ENCODE data around the gene CCDC86. TPM values are rescaled to one million over a fixed set of nuclear protein-coding genes. Genes with fewer than 3 reads are reported as not detected.

Gene CCDC86
- polyA plus RNA-seq, 1 donor: 18.0 TPM

DNA sequence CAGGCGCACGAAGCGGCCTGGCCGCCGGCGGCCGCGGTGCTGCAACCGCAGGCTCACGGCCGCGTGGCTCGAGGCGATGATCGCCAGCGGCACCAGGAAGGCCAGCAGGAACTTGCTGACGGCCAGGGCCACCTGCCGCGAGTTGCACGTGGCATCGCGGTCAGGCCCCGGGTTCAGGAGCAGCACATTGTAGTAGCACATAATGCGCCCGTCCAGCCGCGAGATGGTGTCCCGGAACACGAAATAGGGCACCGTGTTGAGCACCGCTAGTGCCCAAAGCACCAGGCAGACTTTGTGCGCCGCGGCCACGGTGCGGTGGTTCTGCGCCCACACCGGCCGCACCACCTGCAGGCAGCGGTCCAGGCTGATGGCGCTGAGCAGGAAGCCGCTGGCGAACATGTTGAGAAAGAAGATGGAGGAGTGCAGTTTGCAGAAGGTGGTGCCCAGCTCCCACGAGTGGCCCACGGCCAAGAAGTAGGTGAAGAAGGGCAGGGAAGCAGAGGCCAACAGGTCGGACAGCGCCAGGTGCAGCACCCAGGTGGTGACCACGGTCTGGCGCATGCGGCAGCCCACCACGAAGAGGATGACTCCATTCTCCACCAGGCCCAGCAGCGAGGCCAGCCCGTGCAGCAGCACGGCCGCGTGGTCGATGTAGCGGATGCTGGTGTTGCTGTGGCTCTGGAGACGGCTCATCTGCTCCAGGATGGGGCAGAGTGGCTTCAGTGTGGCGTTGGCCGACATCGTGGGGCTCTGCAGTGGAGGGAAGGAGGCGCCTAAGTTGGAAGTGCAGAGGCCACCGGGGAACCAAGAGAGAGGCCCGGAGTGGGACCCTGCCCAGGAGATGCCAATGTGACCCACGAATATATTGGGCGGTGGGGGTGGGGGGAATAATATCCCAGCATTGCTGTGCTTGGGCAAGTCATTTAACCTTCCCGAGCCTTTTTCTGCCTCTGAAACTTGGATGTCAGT, 11.4 kb downstream of the CCDC86 start:
- no peak for DNase-seq (ENCODE audit: low read depth)

DNA sequence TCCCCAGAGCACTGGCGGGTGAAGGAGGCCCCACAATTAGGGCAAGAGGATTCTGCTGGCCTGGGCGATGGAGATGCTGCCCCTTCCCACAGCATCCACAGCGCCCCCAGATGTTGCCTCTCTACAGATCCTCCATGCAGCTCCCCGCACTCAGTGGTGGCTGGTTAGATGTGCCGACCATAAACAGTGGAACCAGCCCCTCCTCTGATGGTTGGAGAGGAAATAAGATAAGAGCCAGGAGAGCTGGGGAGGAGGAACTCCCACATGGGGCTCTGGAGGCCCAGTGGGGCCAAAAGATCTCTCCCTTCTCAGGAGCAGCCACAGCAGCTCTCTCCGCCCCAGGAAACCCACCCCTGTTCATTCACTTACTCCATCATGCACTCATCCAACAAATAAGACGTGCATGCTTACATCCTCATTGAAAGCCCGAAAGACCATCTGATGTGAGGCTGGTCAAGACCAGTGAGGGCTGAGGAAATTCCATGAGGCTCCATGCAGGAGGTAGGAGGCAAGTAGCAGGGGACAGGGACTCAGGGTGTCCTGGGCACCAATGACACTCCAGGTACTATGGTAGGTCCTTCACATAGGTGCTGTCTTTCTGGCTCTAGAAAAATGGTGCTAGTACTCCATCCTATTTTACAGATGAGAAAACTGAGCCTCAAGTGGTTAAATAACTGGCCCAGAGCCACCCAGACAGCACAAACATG, 12.4 kb downstream of the CCDC86 start:
- DNase-seq (ENCODE audit: low read depth): no peak

DNA sequence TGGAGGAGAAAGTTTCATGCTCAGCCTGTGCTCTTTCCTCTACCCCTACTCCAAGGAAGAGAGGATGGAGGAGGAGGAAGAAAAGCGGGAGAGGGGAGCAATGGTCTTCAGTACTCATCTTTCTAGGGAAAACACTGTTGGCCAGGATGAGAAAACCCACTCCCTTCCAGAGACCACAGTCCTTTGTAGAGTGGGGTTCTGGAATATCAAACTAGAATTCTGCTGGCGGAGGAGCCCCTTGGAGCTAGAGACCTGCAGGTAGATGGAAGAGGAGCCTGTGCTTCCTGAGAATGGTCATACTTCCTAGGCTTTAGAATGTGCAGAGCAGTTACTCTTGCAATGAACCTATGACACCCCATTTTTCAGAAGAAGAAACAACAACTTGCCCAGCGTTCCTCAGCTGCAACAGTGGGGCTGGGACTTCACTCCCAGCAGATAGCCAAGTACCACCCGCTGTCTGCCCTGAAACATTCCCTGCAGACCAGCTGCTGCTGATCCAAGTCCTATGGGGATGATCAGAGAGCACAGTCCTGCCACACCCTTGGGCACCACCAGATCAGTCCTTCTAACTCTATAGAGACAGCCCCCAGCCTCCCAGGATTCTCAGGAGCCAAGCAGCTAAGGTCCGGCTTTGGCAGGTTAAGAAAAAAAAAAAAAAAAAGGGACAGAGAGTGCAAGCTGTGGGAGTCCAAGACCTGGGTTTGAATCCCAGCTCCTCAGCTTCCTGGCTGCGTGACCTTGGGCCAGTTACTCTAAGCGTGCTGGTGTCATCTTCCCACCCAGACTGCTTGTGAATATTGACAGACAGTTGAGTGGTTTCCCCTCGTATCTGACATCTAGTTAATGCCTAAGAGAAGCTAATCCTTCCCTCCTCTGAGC, 13.2 kb downstream of the CCDC86 start:
- no peak for DNase-seq (ENCODE audit: low read depth)

DNA sequence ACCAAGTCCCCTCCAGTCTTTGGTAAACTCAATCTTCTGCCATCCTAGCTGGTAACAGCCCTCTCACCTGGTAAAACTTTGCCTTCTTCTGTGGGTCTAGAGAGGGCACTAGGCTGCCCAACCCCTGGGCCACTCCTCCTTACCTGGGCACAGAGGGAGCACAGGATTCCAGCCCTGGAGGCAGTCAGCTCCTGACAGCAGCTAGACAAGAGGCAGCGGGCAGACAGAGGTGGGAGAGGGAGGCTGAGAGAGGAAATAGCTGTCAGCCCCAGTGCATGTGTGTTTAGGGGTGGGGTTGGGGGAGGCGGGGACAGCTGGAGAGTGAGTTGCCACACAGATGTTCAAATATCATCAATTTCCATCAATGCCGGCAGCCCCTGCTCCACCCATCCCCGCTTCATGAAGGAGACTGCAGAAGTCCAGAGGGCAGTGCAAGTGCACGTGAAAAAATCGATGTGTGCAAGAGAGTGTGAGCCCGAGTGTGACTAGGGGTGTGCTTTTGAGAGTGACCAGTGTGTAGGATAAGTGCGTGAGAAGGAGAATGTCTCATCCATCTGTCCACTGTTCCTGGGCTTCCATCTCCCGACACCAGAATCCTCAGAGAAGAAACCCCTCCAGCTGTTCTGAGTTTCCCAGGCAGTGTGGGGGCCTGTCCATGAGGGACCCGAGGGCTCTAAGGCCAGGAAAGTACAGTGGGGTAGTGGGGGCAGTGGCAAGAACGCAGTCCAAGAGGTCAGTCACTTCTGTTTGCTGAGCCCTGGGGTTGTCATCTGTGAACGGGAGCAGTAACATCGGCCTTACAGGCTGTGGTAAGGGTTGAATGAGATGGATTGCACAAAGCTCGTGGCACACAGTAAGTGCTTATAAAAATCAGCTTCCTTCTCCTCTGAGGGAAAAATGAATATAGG, 14.1 kb downstream of the CCDC86 start, which contains the start of gene PTGDR2:
Gene PTGDR2, minus strand, starts transcription at position 225 of the 908 bp plus-strand sequence. CDS start 2,228 bp downstream, outside the sequence.
- DNase-seq (ENCODE audit: low read depth): no peak

DNA sequence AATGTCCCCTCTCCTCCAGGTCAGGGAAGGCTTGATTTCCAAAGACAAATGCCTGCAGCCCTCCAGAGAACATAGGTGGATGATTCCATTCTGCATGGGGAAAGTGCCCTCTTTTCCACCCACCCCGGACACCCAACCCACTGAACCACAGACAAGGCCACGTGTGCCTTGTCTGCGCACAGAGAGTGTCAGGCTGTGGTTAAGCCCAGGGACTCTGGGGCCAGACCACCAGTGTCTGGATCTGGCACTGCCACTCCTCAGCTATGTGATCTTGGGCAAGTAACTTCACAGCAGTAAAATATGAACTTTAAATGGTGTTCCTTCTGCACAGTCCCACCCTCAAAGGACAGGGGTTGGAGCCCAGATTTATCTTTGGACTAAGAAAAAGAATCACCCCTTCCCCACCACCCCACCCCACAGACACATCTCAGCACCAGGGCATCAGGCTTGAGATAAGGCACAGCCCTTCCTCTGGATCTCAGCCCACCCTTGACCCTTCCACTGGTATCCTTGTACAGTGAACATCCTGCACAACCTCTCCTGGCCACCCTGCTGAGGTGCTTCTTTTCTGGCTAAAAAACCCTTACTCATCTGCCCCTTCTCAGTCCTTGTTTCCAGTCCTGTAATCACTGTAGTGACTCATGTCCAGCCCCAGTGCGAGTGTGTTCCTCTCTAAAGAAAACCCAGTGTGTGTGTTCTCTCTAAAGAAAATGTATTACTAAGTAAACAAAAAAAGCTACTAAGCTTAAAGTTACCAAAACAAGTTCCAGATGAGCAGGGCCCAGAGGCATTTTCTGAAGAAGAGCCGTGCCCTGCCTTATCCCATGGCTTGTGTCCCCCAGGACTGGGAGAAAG, 15.7 kb downstream of the CCDC86 start:
- DNase-seq (ENCODE audit: low read depth): no peak

DNA sequence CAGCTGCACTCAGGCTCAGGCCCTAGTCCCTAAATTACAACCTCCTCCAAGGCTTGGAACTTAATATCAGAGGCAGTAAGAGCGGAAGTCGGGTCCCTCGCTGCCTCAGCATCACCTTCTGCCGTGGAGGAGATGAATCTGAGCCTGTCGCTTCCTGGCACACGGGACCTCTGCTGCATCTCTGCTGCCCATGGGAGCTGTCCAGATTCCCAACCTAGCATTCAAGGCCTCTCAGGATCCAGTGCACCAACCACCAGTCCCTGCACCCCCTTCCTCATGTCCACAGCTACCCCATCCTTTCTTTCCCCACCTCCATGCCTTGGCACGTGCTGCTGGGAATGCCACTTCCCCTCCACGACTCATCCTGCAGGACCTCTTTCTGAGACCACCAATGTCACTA, 16.3 kb downstream of the CCDC86 start:
- no peak for DNase-seq (ENCODE audit: low read depth)

DNA sequence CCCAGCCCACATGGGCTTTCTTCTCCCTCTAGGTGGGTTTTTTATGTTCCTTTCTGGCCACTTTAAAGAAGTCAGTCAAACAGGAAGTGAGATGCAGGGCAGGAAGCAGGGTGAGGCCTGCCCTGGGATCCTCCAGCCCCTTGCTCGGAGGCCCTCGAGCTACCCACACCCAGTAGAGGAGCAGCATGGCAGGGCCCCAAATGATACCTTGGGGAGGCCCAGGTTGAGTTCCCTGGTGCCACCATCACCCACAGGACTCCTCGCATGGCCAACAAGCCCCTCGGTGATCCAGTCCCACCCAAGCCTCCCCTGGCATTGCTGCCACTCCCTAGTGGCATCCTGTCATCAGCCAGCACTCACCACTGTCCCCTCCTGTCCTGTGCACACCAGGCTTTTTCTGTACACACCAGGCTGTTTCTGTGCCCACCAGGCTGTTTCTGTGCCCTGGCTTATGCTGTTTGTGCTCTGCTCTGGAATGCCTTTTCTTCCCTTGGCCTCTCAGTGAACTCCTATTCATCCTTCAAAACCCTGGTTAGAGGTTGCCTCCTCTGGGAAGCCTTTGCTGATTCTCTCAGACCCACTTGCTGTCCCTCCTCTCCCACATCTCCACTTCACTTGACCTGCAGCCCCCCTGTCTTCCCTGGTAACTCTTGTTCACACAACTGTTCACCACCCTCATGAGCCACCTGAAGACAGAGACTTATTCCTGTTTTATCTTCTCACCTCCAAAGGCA, 17.0 kb downstream of the CCDC86 start:
- DNase-seq (ENCODE audit: low read depth): no peak

DNA sequence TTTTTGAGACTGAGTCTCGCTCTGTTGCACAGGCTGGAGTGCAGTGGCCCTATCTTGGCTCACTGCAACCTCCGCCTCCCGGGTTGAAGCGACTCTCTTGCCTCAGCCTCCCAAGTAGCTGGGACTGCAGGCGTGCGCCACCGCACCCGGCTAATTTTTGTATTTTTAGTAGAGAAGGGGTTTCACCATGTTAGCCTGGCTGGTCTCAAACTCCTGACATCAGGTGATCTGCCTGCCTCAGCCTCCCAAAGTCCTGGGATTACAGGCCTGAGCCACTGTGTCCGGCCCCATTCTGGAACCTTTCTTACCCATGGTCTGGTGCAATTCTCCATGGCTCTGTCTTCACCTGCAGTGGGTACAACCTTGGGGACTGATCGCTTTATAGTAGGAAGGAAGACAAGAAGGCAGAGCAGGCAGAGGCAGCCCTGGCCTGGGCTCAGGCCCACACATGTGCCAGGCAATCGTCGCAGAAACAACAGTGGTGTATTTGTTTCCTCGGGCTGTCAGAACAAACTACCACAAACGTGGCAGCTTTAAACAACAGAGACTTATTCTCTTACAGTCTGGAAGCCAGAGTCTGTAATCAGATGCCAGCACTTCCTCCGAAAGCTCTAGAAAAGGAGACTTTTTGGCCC, 17.8 kb downstream of the CCDC86 start:
- DNase-seq (ENCODE audit: low read depth): no peak

DNA sequence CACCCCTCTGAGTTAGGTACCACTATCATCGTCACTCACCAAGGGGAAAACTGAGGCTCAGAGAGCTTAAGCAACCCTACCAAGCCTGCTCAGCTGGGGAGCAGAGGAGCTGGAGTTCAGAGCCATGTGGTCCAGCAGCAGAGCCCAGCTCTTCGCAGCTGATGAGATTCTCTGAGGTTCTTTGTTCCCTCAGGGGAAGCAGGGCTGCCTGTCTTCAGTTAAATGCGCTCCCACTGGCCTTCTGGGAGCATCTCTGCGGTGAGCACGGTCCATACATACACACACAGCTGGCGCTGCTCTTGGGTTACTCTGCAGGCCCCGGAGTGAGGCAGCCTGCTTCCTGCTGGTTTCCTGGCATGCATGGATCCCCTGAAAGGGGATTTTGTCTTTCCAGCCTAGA, 19.0 kb downstream of the CCDC86 start:
- DNase-seq (ENCODE audit: low read depth): no peak

DNA sequence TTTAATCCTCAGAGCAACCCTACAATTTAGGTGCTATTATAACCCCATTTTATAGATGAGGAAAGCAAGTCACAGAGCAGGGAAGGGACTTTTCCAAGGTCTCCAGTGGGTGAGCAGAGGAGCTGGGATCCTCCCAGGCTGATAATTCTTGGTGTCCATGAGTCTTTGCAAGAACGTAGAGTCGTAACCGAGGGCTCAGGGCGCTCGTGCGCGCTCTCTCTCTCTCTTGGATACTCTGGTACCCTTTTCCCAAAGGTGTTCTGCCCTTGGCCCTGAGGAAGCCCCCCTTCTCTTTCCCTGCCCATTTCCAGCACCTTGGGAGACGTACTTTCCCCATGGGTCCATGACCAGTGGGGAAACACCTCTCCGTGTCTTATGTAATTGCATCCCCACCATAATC, 20.3 kb downstream of the CCDC86 start:
- DNase-seq (ENCODE audit: low read depth): no peak

DNA sequence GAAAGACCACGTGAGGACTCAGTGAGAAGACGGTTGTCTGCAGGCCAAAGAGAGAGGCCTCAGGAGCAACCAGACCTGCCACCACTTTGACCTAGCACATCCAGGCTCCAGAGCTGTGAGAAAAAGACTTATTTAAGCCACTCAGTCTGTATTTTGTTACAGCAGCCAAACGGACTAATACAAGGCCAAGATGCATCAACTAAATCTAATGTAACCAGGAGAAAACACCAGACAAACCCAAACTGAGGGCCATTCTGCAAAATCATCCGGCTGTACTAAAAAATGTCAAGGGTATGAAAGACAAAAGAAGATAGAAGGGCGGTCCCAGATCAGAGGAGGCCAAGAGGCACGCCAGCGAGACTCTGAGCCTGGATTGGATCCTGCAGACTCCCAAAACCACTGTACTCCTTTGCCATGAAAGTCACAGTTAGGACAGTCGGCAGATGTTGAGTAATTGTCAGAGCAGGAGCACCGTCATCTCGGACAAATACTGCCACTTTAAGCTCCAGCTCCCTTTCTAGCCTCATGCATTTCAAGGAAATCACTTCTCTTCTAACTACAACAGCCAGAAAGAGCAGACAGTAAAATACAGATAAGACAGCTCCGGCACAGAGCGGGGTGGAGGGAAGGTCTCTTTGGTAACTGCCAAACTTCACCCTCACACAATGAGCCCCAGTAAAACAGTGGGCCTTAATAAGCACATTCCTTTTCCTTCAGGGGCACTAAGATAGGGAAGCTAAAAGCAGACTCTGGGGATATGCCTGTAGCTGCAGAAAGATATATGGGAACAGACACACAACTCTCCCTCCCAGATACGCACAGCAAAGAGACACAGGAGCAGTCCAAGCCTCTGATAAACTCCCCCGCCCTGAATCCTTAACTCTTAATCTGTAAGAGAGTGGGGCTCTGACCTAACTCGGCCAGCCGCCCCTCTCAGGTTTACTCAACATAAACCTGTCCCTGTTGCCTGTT, 21.9 kb downstream of the CCDC86 start:
- DNase-seq (ENCODE audit: low read depth): no peak

DNA sequence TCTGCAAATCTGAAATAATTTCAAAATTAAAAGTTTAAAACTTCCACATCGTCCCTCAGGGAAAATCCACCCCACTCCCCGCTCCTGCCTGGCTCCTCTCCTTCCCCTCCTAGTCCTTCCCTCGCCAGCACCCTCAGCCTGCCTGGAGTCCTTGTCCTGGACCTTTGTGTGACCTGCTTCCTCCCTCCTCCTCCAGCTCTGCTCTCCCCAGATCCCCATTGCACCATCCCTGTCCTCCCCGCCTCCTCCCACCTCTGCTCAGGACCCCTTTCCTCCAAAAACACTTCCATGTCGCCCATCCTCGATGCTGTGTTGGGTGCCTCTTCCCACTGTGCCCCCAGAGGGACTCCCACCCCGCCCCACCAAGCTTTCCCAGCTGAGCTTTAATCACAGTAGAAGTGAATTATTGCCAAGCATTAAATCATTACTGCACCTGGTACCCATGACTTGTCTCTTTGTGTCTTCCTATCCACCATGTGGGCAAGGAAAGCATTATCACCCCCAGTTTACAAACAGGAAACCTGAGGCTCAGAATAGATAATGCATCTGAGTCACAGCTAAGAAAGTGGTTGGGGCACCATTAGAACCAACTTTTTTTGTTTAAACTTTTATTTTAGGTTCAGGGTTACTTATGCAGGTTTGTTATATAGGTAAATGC, 23.1 kb downstream of the CCDC86 start:
- DNase-seq (ENCODE audit: low read depth): no peak

DNA sequence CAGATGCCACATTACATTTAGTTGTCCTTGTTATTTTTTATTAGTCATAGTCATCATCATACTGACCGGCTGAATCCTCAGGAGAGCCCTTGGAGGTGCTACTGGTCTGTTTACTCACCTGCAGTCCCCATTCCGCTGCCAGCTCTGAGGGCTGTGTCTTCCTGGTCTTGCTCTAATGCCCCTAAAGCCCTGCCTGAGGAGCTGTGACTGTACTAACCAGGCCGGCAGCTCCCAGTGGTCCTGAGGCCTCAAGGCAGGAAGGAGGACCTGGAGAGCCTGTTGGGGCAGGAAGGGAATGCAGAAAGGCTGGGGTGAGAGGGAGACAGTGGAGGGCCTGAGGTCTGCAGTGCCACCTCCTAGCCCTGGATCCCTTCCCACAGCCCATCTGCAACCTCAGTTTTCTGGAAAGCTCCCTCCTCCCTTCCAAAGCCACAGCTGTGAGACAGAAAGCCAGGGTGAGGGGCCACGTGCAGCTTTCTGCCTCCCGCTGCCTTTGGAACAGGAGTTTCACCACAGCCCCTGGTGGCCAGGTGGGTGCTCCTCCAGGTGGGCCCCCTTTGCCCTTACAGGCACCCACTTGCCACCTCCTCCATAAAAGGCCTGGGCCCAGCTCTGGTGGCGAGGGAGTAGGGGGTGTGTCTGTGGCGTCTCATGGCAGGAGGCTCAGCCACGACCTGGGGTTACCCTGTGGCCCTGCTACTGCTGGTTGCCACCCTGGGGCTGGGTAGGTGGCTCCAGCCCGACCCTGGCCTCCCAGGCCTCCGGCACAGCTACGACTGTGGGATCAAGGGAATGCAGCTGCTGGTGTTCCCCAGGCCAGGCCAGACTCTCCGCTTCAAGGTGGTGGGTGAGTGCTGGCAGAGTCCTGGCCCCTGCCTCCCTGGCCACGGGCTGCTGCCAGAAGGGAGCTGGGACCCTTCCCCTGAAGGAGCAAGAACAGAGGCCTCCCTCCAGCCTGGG, 25.3 kb downstream of the CCDC86 start, which contains the start of gene ZP1:
Gene ZP1, plus strand, starts transcription at position 632 of the 960 bp plus-strand sequence. Its CDS starts 20 bp downstream, at position 652.
- DNase-seq (ENCODE audit: low read depth): no peak

DNA sequence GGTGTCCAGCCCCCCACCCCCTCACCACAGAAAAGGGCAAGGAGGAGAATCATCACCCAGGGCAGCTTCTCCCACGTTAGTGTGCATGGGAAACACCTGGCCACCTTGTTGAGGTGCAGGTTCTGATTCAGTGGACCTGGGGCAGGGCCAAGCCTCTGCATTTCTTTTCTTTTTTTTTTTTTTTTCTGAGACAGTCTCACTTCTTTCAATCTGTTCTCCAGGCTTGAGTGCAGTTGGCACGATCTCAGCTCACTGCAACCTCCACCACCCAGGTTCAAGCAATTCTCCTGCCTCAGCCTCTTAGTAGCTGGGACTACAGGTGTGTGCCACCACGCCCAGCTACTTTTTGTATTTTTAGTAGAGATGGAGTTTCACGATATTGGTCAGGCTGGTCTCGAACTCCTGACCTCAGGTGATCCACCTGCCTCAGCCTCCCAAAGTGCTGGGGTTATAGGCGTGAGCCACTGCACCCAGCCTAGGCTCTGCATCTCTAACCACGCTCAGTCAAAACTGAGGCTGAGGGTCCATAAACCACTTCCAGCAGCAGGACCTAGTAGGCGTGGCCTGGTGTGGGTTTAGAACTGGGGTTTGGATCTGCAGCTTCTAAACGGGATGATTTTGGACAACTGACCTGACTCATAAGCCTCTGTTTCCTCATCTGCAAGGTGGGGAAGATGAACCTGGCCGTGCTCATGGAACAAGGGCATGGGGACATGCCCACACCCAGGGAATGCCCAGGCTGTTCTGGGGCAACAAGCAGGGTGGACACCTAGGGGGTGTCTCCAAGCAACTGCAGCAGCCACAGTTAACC, 26.2 kb downstream of the CCDC86 start:
- DNase-seq (ENCODE audit: low read depth): no peak
